ENCODE data around the gene CETP.

Gene CETP

DNA sequence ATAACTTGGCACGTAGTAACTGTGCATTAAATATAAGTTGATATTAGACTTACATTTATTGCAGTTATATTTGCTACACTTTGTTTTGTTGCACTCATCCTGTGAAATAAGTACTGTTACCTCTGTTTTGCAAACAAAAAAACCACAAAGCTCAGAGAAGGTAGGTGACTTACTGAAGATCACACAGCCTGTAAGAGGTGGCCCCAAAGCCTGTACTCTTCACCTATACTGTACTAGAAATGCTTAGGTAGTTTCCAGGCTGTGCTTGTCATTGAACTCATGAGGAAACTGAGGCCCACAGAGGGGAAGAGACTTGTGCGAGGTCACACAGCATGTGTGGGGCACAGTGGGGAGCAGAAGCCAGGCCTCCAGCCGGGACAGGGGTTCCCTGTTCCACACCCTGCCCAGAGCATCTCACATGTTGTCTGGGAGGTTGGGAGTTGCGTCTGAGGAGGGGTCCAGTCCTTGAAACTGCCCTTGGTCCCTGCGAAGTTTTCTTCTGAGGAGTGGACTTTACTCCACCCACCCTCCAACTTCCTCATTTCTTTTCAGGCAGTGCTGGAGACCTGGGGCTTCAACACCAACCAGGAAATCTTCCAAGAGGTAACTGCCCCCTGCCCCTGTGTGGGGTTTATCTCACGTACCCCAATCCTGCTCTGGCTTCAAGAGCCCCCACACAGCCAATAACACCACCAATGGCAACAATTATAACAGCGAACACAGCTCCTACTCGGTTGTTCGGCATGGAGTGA, 13.0 kb downstream of the CETP start:
- TF ChIP-seq EZH2 (IDR thresholded peaks at IDR 0.05; ENCODE audit: borderline replicate concordance, low read depth, low read length, severe bottlenecking) = no peak
- TF ChIP-seq, protein P1, sequence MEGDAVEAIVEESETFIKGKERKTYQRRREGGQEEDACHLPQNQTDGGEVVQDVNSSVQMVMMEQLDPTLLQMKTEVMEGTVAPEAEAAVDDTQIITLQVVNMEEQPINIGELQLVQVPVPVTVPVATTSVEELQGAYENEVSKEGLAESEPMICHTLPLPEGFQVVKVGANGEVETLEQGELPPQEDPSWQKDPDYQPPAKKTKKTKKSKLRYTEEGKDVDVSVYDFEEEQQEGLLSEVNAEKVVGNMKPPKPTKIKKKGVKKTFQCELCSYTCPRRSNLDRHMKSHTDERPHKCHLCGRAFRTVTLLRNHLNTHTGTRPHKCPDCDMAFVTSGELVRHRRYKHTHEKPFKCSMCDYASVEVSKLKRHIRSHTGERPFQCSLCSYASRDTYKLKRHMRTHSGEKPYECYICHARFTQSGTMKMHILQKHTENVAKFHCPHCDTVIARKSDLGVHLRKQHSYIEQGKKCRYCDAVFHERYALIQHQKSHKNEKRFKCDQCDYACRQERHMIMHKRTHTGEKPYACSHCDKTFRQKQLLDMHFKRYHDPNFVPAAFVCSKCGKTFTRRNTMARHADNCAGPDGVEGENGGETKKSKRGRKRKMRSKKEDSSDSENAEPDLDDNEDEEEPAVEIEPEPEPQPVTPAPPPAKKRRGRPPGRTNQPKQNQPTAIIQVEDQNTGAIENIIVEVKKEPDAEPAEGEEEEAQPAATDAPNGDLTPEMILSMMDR (IDR thresholded peaks at IDR 0.05; ENCODE audit: borderline replicate concordance, extremely low read depth, low read length, poor library complexity, severe bottlenecking) = no peak
- Histone ChIP-seq H3K27me3 (ENCODE audit: insufficient read depth, low read length, poor library complexity) (no peaks in the 10 kb centered on the region), H4K20me1 (ENCODE audit: insufficient read depth, low read length) (no peaks in the 10 kb centered on the region), H3K27ac (ENCODE audit: low read length) (no peak overlapping the region), H3K4me2 (ENCODE audit: insufficient read depth, low read length) (no peak overlapping the region), H3K4me1 (ENCODE audit: insufficient read depth, low read length) (no peaks in the 10 kb centered on the region), H3K79me2 (ENCODE audit: insufficient read depth, low read length) (no peaks in the 10 kb centered on the region), H3K9me3 (ENCODE audit: insufficient read depth, low read length, severe bottlenecking) (no peaks in the 10 kb centered on the region), H3K4me3 (ENCODE audit: low read depth in 1 of 2, low read length in 2 of 2) (no peak overlapping the region), H3K36me3 (ENCODE audit: insufficient read depth, low read length) (no peaks in the 10 kb centered on the region), H3K9ac (ENCODE audit: low read depth, low read length) (no peak overlapping the region), H2AFZ (ENCODE audit: low read depth, low read length) (no peak overlapping the region)
- ATAC-seq (ENCODE audit: insufficient read depth, low read depth) (no peak), DNase-seq (no peak)

DNA sequence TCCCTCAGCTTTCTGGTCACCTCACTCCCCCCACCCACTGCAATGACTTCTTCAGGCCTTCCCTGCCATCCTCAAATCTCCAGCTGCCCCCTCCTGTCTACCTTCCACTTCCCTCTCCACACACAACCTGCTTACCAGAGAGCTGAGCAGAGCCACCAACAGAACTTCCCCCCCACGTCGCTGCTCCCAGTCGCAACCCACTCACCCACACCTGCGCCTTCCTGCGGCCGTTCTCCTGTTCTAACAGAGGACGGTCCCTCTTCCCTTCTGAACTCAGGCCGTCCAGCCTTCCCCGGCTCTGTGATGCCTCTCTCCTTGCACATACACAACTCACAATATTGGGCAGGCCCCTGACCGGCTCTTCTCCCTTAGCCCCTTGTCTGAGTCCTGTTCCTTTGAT, 14.0 kb downstream of the CETP start:
- no peak for DNase-seq
- Histone ChIP-seq H4K20me1 (ENCODE audit: insufficient read depth, low read length) (no peaks in the 10 kb centered on the region), H3K9ac (ENCODE audit: low read depth, low read length) (no peak overlapping the region), H3K79me2 (ENCODE audit: insufficient read depth, low read length) (no peaks in the 10 kb centered on the region), H3K36me3 (ENCODE audit: insufficient read depth, low read length) (no peaks in the 10 kb centered on the region), H3K4me3 (ENCODE audit: low read depth in 1 of 2, low read length in 2 of 2) (no peak overlapping the region), H3K27me3 (ENCODE audit: insufficient read depth, low read length, poor library complexity) (no peaks in the 10 kb centered on the region), H3K4me2 (ENCODE audit: insufficient read depth, low read length) (no peak overlapping the region), H2AFZ (ENCODE audit: low read depth, low read length) (no peak overlapping the region), H3K9me3 (ENCODE audit: insufficient read depth, low read length, severe bottlenecking) (no peaks in the 10 kb centered on the region), H3K27ac (ENCODE audit: low read length) (no peak overlapping the region), H3K4me1 (ENCODE audit: insufficient read depth, low read length) (no peaks in the 10 kb centered on the region)
- no peak for ATAC-seq (ENCODE audit: insufficient read depth, low read depth)
- TF ChIP-seq, protein P1 (IDR thresholded peaks at IDR 0.05; ENCODE audit: borderline replicate concordance, extremely low read depth, low read length, poor library complexity, severe bottlenecking) = no peak
- no peak for TF ChIP-seq EZH2 (IDR thresholded peaks at IDR 0.05; ENCODE audit: borderline replicate concordance, low read depth, low read length, severe bottlenecking)

DNA sequence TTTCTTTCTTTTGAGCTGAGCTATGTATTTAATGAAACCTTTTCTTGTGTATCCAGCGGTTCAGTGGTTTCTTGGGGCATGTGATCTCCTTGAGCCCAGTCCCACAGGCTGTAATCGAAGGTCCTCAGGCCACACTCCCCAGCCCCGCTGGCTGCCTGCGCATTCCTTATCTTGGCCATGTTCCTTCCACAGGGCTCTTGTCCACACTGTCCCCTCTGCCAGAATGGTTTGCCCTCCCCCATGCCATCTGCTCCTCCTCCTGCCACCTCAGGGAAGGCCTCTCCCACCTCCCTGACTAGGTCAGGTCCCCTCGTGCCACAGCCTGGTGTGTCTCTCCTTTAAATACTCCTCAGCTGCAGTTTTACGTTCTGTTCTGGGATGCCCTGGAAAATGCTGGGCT, 15.5 kb downstream of the CETP start:
- Histone ChIP-seq H3K4me3 (ENCODE audit: low read depth in 1 of 2, low read length in 2 of 2) (no peak overlapping the region), H3K27me3 (ENCODE audit: insufficient read depth, low read length, poor library complexity) (peaks cover 2% of the 10 kb centered on the region), H2AFZ (ENCODE audit: low read depth, low read length) (no peak overlapping the region), H3K4me2 (ENCODE audit: insufficient read depth, low read length) (no peak overlapping the region), H3K9ac (ENCODE audit: low read depth, low read length) (no peak overlapping the region), H4K20me1 (ENCODE audit: insufficient read depth, low read length) (no peaks in the 10 kb centered on the region), H3K4me1 (ENCODE audit: insufficient read depth, low read length) (no peaks in the 10 kb centered on the region), H3K27ac (ENCODE audit: low read length) (no peak overlapping the region), H3K9me3 (ENCODE audit: insufficient read depth, low read length, severe bottlenecking) (no peaks in the 10 kb centered on the region), H3K79me2 (ENCODE audit: insufficient read depth, low read length) (no peaks in the 10 kb centered on the region), H3K36me3 (ENCODE audit: insufficient read depth, low read length) (no peaks in the 10 kb centered on the region)
- TF ChIP-seq, protein P1 (IDR thresholded peaks at IDR 0.05; ENCODE audit: borderline replicate concordance, extremely low read depth, low read length, poor library complexity, severe bottlenecking) = no peak
- no peak for TF ChIP-seq EZH2 (IDR thresholded peaks at IDR 0.05; ENCODE audit: borderline replicate concordance, low read depth, low read length, severe bottlenecking)
- ATAC-seq (ENCODE audit: insufficient read depth, low read depth) (no peak), DNase-seq (no peak)
